Fibroblast of lung (primary cell): ENCODE measurements around the gene THOC6. TPM values are rescaled to one million over a fixed set of nuclear protein-coding genes. Genes with fewer than 3 reads are reported as not detected.

ENCODE experiments used
- DNase-seq, 2 donors: peaks; one replicate each; pipeline versions ENCODE4 v3.0.0 to v3.0.0-alpha.2; 2010; ENCODE audit warnings: low read depth in 2 of 2
- H2AFZ ChIP-seq: 2 replicates; pipeline ENCODE4 v1.5.1; 2012; ENCODE audit warnings: low read length, control low read depth, inconsistent platforms
- H3K27ac ChIP-seq: 2 replicates; pipeline ENCODE4 v1.5.1; 2011; ENCODE audit warnings: low read length, control low read depth; ENCODE audit not compliant: insufficient read depth
- H3K27me3 ChIP-seq: 2 replicates; pipeline ENCODE4 v1.5.1; 2011; ENCODE audit warnings: mild to moderate bottlenecking, low read length; ENCODE audit not compliant: control insufficient read depth, insufficient read depth
- H3K36me3 ChIP-seq: 2 replicates; pipeline ENCODE4 v1.5.1; 2011; ENCODE audit warnings: low read length; ENCODE audit not compliant: control insufficient read depth, insufficient read depth
- H3K4me1 ChIP-seq: 2 replicates; pipeline ENCODE4 v1.5.1; 2011; ENCODE audit warnings: low read length; ENCODE audit not compliant: control insufficient read depth, insufficient read depth; ENCODE audit errors: extremely low read depth
- H3K4me2 ChIP-seq: 2 replicates; pipeline ENCODE4 v1.5.1; 2011; ENCODE audit warnings: low read length, control low read depth; ENCODE audit not compliant: insufficient read depth; ENCODE audit errors: extremely low read depth
- H3K4me3 ChIP-seq, 4 experiments: fragments of 200-600 bp in 1 of 4; sonication (generic) in 1 of 4; replicated peaks in 1 of 4; 2 replicates each; pipeline ENCODE4 v1.5.1; 2011 to 2016; ENCODE audit warnings: low read length in 4 of 4, low read depth in 3 of 4, mild to moderate bottlenecking in 3 of 4, control low read depth in 2 of 4, inconsistent platforms in 1 of 4, mixed read lengths in 1 of 4; ENCODE audit not compliant: insufficient read depth in 1 of 4; ENCODE audit errors: control extremely low read depth in 1 of 4
- H3K79me2 ChIP-seq: 2 replicates; pipeline ENCODE4 v1.5.1; 2012; ENCODE audit warnings: mild to moderate bottlenecking, low read length, inconsistent platforms; ENCODE audit not compliant: control insufficient read depth, insufficient read depth
- H3K9ac ChIP-seq: 2 replicates; pipeline ENCODE4 v1.5.1; 2011; ENCODE audit warnings: mild to moderate bottlenecking, low read length, control low read depth; ENCODE audit not compliant: insufficient read depth
- H3K9me3 ChIP-seq: 2 replicates; pipeline ENCODE4 v1.5.1; 2012; ENCODE audit warnings: low read depth, low read length; ENCODE audit not compliant: control insufficient read depth, insufficient read depth
- H4K20me1 ChIP-seq: 2 replicates; pipeline ENCODE4 v1.5.1; 2011; ENCODE audit warnings: low read length; ENCODE audit not compliant: control insufficient read depth, insufficient read depth; ENCODE audit errors: extremely low read depth
- EZH2 ChIP-seq: IDR thresholded peaks from 2 replicates; pipeline ENCODE4 v1.5.1; 2012; ENCODE audit warnings: low read length, control low read depth, mild to moderate bottlenecking; ENCODE audit errors: missing control alignments
- polyA plus RNA-seq, 2 donors: library from polyadenylated mRNA; depleted of rRNA in 1 of 2; stranded (reverse) in 1 of 2; unstranded in 1 of 2; fragments of >200 nt; gene quantifications; 2 replicates each; pipeline ENCODE4 v1.2.1, GENCODE V29; 2011 to 2012; ENCODE audit warnings: missing spikeins in 1 of 2
- total RNA-seq: library from RNA; depleted of rRNA; stranded (reverse); fragments of >200 nt; gene quantifications from 2 replicates; pipeline ENCODE4 v1.2.1, GENCODE V29; 2014
- TF ChIP-seq, protein P1 (sequence below), 2 donors: IDR thresholded peaks in 1 of 2; conservative IDR thresholded peaks in 1 of 2; 1 replicate in 1 of 2; 2 replicates in 1 of 2; pipeline ENCODE4 v1.5.1; 2011 to 2012; ENCODE audit warnings: low read length in 2 of 2, control low read depth in 1 of 2, inconsistent platforms in 1 of 2, low read depth in 1 of 2, mild to moderate bottlenecking in 1 of 2

Gene THOC6
- total and polyA plus RNA-seq, 2 donors (not counting 1 experiment from before 2014, with no cell fraction given), result 17.6 to 26.6 TPM

DNA sequence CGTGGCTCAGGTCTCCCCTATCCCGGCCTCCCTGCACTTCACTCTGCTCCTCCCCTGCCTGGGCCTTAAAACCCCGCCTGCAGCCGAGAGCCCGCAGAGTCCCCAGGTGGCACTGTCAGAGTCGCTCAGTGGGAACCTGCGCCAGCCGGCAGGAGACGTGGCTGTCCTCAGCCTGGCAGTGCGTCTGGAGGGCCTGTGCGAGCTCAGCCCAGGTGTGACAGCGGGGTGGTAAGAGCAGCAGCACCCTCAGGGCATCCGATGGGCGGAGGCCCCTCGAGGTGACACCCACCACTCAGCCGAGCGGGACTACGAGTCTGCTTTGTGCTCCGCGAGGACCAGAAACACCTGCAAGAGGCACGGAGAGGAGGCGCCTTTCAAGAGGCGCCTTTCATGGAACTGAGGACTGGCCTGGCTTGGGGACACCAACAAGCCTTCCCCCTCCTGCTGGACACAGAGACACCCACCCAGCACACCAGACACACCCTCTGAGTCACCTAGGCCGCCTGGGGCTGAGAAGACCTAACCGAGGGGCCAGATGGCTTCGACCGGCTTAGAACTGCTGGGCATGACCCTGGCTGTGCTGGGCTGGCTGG is 10.9 kb upstream of the THOC6 start, which contains the start of gene CLDN9:
CLDN9 (plus strand) TSS at position 96 of the 593 bp plus-strand sequence; CDS start at position 536, 440 bp downstream.
- no peaks in the 10 kb centered on the region for H3K9me3 ChIP-seq
- no peaks in the 10 kb centered on the region for H3K36me3 ChIP-seq
- H3K4me3 ChIP-seq, result no peak within 1 kb of the TSS
- no peaks in the 10 kb centered on the region for H3K4me1 ChIP-seq
- no peak within 1 kb of the TSS for H2AFZ ChIP-seq
- H3K27me3 ChIP-seq, result peaks cover 34% of the 10 kb centered on the region
- no peak within 1 kb of the TSS for H3K27ac ChIP-seq
- no peak for TF ChIP-seq EZH2
- TF ChIP-seq, protein P1, sequence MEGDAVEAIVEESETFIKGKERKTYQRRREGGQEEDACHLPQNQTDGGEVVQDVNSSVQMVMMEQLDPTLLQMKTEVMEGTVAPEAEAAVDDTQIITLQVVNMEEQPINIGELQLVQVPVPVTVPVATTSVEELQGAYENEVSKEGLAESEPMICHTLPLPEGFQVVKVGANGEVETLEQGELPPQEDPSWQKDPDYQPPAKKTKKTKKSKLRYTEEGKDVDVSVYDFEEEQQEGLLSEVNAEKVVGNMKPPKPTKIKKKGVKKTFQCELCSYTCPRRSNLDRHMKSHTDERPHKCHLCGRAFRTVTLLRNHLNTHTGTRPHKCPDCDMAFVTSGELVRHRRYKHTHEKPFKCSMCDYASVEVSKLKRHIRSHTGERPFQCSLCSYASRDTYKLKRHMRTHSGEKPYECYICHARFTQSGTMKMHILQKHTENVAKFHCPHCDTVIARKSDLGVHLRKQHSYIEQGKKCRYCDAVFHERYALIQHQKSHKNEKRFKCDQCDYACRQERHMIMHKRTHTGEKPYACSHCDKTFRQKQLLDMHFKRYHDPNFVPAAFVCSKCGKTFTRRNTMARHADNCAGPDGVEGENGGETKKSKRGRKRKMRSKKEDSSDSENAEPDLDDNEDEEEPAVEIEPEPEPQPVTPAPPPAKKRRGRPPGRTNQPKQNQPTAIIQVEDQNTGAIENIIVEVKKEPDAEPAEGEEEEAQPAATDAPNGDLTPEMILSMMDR (conservative IDR thresholded peaks at IDR 0.05 in 1 of 2, IDR thresholded peaks at IDR 0.05 in 1 of 2; ENCODE audit: low read depth in 1 of 2, low read length in 2 of 2), result no peak
- H3K79me2 ChIP-seq, result no peaks in the 10 kb centered on the region
- H4K20me1 ChIP-seq, result no peaks in the 10 kb centered on the region
- H3K9ac ChIP-seq, result no peak within 1 kb of the TSS
- DNase-seq, result no peak
- no peak within 1 kb of the TSS for H3K4me2 ChIP-seq

DNA sequence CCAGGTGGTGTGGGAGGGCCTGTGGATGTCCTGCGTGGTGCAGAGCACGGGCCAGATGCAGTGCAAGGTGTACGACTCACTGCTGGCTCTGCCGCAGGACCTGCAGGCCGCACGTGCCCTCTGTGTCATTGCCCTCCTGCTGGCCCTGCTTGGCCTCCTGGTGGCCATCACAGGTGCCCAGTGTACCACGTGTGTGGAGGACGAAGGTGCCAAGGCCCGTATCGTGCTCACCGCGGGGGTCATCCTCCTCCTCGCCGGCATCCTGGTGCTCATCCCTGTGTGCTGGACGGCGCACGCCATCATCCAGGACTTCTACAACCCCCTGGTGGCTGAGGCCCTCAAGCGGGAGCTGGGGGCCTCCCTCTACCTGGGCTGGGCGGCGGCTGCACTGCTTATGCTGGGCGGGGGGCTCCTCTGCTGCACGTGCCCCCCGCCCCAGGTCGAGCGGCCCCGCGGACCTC is 10.3 kb upstream of the THOC6 start:
- H3K79me2 ChIP-seq, result no peaks in the 10 kb centered on the region
- H3K9ac ChIP-seq, result no peak overlapping the region
- H3K4me3 ChIP-seq, result no peak overlapping the region
- no peaks in the 10 kb centered on the region for H4K20me1 ChIP-seq
- H3K27me3 ChIP-seq, result peaks cover 30% of the 10 kb centered on the region
- no peaks in the 10 kb centered on the region for H3K4me1 ChIP-seq
- H3K27ac ChIP-seq, result no peak overlapping the region
- no peak overlapping the region for H2AFZ ChIP-seq
- no peak overlapping the region for H3K4me2 ChIP-seq
- H3K9me3 ChIP-seq, result no peaks in the 10 kb centered on the region
- no peak for TF ChIP-seq EZH2
- TF ChIP-seq, protein P1 (conservative IDR thresholded peaks at IDR 0.05 in 1 of 2, IDR thresholded peaks at IDR 0.05 in 1 of 2; ENCODE audit: low read depth in 1 of 2, low read length in 2 of 2), result no peak
- no peak for DNase-seq
- no peaks in the 10 kb centered on the region for H3K36me3 ChIP-seq

DNA sequence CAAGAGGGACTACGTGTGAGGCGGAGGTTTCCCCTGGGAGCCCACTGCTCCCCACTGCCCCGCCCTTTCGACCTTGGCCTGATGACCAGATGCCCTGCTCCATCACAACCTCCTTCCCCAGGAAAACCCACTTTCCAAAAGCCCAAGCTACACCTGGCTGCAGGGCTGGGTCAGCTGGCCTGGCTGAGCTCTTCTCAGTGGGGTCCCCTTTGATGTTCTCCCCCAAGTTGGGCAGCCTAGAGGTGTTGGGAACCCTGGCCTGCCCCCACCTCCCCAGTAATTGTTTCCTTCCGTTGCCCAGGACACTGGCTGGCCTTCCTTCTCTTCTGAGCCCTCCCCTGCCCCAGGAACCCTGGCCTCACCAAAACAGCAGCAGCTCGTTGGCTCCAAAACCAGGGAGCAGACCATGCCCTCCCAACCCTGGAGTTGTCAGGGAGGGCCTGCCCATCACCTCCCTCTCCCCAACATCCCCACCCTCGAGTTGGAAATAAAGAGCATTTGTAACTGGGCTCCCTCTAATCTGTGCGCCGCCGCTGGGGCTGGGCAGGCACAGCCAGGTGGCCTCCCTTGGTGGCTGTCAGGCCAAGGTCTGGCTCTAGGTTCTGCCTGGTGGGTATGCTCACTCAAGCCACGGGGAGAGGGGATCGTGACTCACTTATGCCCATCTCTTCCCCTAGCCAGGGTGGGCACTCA is 9.7 kb upstream of the THOC6 start:
- H3K27me3 ChIP-seq, result peaks cover 30% of the 10 kb centered on the region
- no peak overlapping the region for H3K9ac ChIP-seq
- H3K4me1 ChIP-seq, result no peaks in the 10 kb centered on the region
- H3K4me3 ChIP-seq, result no peak overlapping the region
- DNase-seq, result no peak
- no peaks in the 10 kb centered on the region for H4K20me1 ChIP-seq
- no peaks in the 10 kb centered on the region for H3K9me3 ChIP-seq
- no peaks in the 10 kb centered on the region for H3K79me2 ChIP-seq
- TF ChIP-seq, protein P1 (conservative IDR thresholded peaks at IDR 0.05 in 1 of 2, IDR thresholded peaks at IDR 0.05 in 1 of 2; ENCODE audit: low read depth in 1 of 2, low read length in 2 of 2), result no peak
- TF ChIP-seq EZH2, result no peak
- no peak overlapping the region for H3K27ac ChIP-seq
- no peaks in the 10 kb centered on the region for H3K36me3 ChIP-seq
- H3K4me2 ChIP-seq, result no peak overlapping the region
- no peak overlapping the region for H2AFZ ChIP-seq
